Neuronal stem cell (in vitro differentiated cells): ENCODE data around the gene ASCC1.

Experiments
- DNase-seq: peaks from one replicate; pipeline ENCODE4 v3.0.0-alpha.2; 2013; ENCODE audit warnings: low spot score
- H2AFZ ChIP-seq: one replicate; pipeline ENCODE4 v1.6.1; 2013; ENCODE audit warnings: mild to moderate bottlenecking, low read length, inconsistent platforms
- H2AK5ac ChIP-seq: 2 replicates; pipeline ENCODE4 v1.6.1; 2013; ENCODE audit warnings: low read depth, mild to moderate bottlenecking, inconsistent platforms, low read length, moderate library complexity, mixed read lengths
- H2BK120ac ChIP-seq: 2 replicates; pipeline ENCODE4 v1.6.1; 2013; ENCODE audit warnings: low read depth, mild to moderate bottlenecking, inconsistent platforms, low read length, moderate library complexity, mixed read lengths
- H2BK12ac ChIP-seq: one replicate; pipeline ENCODE4 v1.6.1; 2013; ENCODE audit warnings: low read length, inconsistent platforms
- H2BK15ac ChIP-seq: 2 replicates; pipeline ENCODE4 v1.6.1; 2013; ENCODE audit warnings: mild to moderate bottlenecking, low read length, inconsistent platforms, mixed read lengths
- H2BK5ac ChIP-seq: one replicate; pipeline ENCODE4 v1.6.1; 2013; ENCODE audit warnings: inconsistent platforms, mild to moderate bottlenecking, low read length, moderate library complexity
- H3K14ac ChIP-seq: one replicate; pipeline ENCODE4 v1.6.1; 2013; ENCODE audit warnings: low read length, inconsistent platforms
- H3K18ac ChIP-seq: 2 replicates; pipeline ENCODE4 v1.6.1; 2013; ENCODE audit warnings: low read length, inconsistent platforms
- H3K23ac ChIP-seq: 2 replicates; pipeline ENCODE4 v1.6.1; 2013; ENCODE audit warnings: low read depth, mild to moderate bottlenecking, mixed read lengths, low read length, inconsistent platforms; ENCODE audit not compliant: poor library complexity
- H3K27ac ChIP-seq: replicated peaks from 3 replicates; pipeline ENCODE4 v1.5.1; 2013; ENCODE audit warnings: low read length, inconsistent platforms
- H3K27me3 ChIP-seq, 3 experiments: 2 replicates each; pipeline ENCODE4 v1.6.1; 2013; ENCODE audit warnings: low read length in 3 of 3, mild to moderate bottlenecking in 2 of 3, inconsistent platforms in 1 of 3, low read depth in 1 of 3, mixed read lengths in 1 of 3, moderate library complexity in 1 of 3; ENCODE audit not compliant: control insufficient read depth in 3 of 3, insufficient read depth in 3 of 3
- H3K36me3 ChIP-seq, 2 donors: replicated peaks in 1 of 2; 2 replicates each; pipeline ENCODE4 v1.6.1; 2013; ENCODE audit warnings: low read length in 2 of 2; ENCODE audit not compliant: control insufficient read depth in 2 of 2, insufficient read depth in 2 of 2
- H3K4ac ChIP-seq: 2 replicates; pipeline ENCODE4 v1.6.1; 2013; ENCODE audit warnings: inconsistent platforms, mild to moderate bottlenecking, low read length, moderate library complexity
- H3K4me1 ChIP-seq, 2 donors: 1 replicate in 1 of 2; 2 replicates in 1 of 2; pipeline ENCODE4 v1.6.1; 2013; ENCODE audit warnings: low read length in 2 of 2, low read depth in 1 of 2; ENCODE audit not compliant: control insufficient read depth in 2 of 2, insufficient read depth in 1 of 2
- H3K4me2 ChIP-seq: one replicate; pipeline ENCODE4 v1.6.1; 2013; ENCODE audit warnings: mild to moderate bottlenecking, low read length, inconsistent platforms; ENCODE audit not compliant: insufficient read depth, poor library complexity, severe bottlenecking
- H3K4me3 ChIP-seq, 2 donors: 2 replicates each; pipeline ENCODE4 v1.5.1; 2013; ENCODE audit warnings: low read length in 2 of 2, mild to moderate bottlenecking in 2 of 2, inconsistent platforms in 1 of 2, moderate library complexity in 1 of 2
- H3K79me1 ChIP-seq: one replicate; pipeline ENCODE4 v1.6.1; 2013; ENCODE audit warnings: low read depth, mild to moderate bottlenecking, inconsistent platforms, low read length, moderate library complexity
- H3K9ac ChIP-seq: one replicate; pipeline ENCODE4 v1.6.1; 2013; ENCODE audit warnings: mild to moderate bottlenecking, low read depth, low read length, inconsistent platforms; ENCODE audit not compliant: poor library complexity
- H3K9me3 ChIP-seq, 2 donors: replicated peaks in 1 of 2; 2 replicates each; pipeline versions ENCODE3 to v1.6.1; 2013; ENCODE audit warnings: low read length in 2 of 2, mild to moderate bottlenecking in 2 of 2, inconsistent platforms in 1 of 2, low read depth in 1 of 2, mixed read lengths in 1 of 2, moderate library complexity in 1 of 2; ENCODE audit not compliant: control insufficient read depth in 2 of 2, insufficient read depth in 1 of 2
- H4K8ac ChIP-seq: one replicate; pipeline ENCODE4 v1.6.1; 2013; ENCODE audit warnings: low read depth, mild to moderate bottlenecking, inconsistent platforms, low read length, moderate library complexity
- H4K91ac ChIP-seq: one replicate; pipeline ENCODE4 v1.6.1; 2013; ENCODE audit warnings: low read length, low read depth, mild to moderate bottlenecking, inconsistent platforms; ENCODE audit not compliant: poor library complexity
- WGBS, 2 donors: extraction: QIAGEN DNeasy Blood & Tissue Kit; methylation state at CpG; one replicate each; pipeline ENCODE4 v1.1.7; 2013; ENCODE audit warnings: missing lambda C conversion rate in 2 of 2, mixed read lengths in 1 of 2; ENCODE audit not compliant: insufficient read length in 2 of 2, insufficient replicate concordance in 1 of 2; ENCODE audit errors: extremely low coverage in 2 of 2; 5-methylcytosine and 5-hydroxymethylcytosine counted together

ASCC1 gene

GRCh38 chr10:72106154-72106849 is 109.8 kb downstream of the ASCC1 start:
- Histone ChIP-seq H3K23ac (no peak overlapping the region), H3K4me1 (peaks cover 3 to 13% of the 10 kb centered on the region in 2 donors), H3K27me3 (no peaks in the 10 kb centered on the region), H3K4ac (no peak overlapping the region), H3K18ac (no peak overlapping the region), H2BK5ac (no peak overlapping the region), H2BK15ac (no peak overlapping the region), H3K14ac (no peak overlapping the region), H2BK120ac (no peak overlapping the region), H3K36me3 (peaks cover 0 to 11% of the 10 kb centered on the region in 2 donors), H4K91ac (no peak overlapping the region), H4K8ac (no peak overlapping the region), H3K4me3 (no peak overlapping the region), H3K79me1 (no peaks in the 10 kb centered on the region), H3K4me2 (no peak overlapping the region), H2AFZ (no peak overlapping the region), H2AK5ac (no peak overlapping the region), H3K27ac (no peak overlapping the region), H2BK12ac (no peak overlapping the region), H3K9ac (no peak overlapping the region), H3K9me3 (no peaks in the 10 kb centered on the region)
- no CpG with 5 or more reads among the region's 2 CpGs for WGBS, 2 donors
- DNase-seq, result no peak

- Histone ChIP-seq H2BK5ac (no peak overlapping the region), H3K36me3 (peaks cover 0 to 17% of the 10 kb centered on the region in 2 donors), H2AK5ac (no peak overlapping the region), H2BK12ac (no peak overlapping the region), H3K4me3 (no peak overlapping the region), H3K4me1 (peaks cover 3 to 13% of the 10 kb centered on the region in 2 donors), H3K14ac (no peak overlapping the region), H3K4me2 (no peak overlapping the region), H3K27me3 (no peaks in the 10 kb centered on the region), H2AFZ (no peak overlapping the region), H3K79me1 (no peaks in the 10 kb centered on the region), H2BK120ac (no peak overlapping the region), H3K9me3 (no peaks in the 10 kb centered on the region), H3K27ac (no peak overlapping the region), H3K18ac (no peak overlapping the region), H4K8ac (no peak overlapping the region), H3K23ac (no peak overlapping the region), H3K4ac (no peak overlapping the region), H2BK15ac (no peak overlapping the region), H3K9ac (no peak overlapping the region), H4K91ac (no peak overlapping the region)
- DNase-seq, result no peak
- no CpG with 5 or more reads among the region's 5 CpGs for WGBS, 2 donors
Measured at GRCh38 chr10:72105710-72106109, 110.4 kb downstream of the ASCC1 start.

GRCh38 chr10:72105098-72105475 is 111.0 kb downstream of the ASCC1 start:
- Histone ChIP-seq H3K4me3 (no peak overlapping the region), H3K27ac (no peak overlapping the region), H3K79me1 (no peaks in the 10 kb centered on the region), H2BK120ac (no peak overlapping the region), H2AFZ (no peak overlapping the region), H4K8ac (no peak overlapping the region), H3K4me1 (peaks cover 3 to 13% of the 10 kb centered on the region in 2 donors), H3K4me2 (no peak overlapping the region), H2BK12ac (no peak overlapping the region), H3K4ac (no peak overlapping the region), H3K36me3 (peaks cover 0 to 18% of the 10 kb centered on the region in 2 donors), H3K27me3 (no peaks in the 10 kb centered on the region), H3K18ac (no peak overlapping the region), H3K9ac (no peak overlapping the region), H2BK15ac (no peak overlapping the region), H4K91ac (no peak overlapping the region), H2AK5ac (no peak overlapping the region), H3K14ac (no peak overlapping the region), H2BK5ac (no peak overlapping the region), H3K9me3 (no peaks in the 10 kb centered on the region), H3K23ac (no peak overlapping the region)
- no CpG with 5 or more reads among the region's 9 CpGs for WGBS, 2 donors
- DNase-seq, result no peak

GRCh38 chr10:72104472-72105097 is 111.5 kb downstream of the ASCC1 start:
- H4K91ac ChIP-seq, result no peak overlapping the region
- H3K9me3 ChIP-seq, result no peaks in the 10 kb centered on the region
- H3K27ac ChIP-seq, result no peak overlapping the region
- no peak overlapping the region for H3K4me3 ChIP-seq
- no peak overlapping the region for H3K9ac ChIP-seq
- H2BK5ac ChIP-seq, result no peak overlapping the region
- H2AFZ ChIP-seq, result no peak overlapping the region
- no peak overlapping the region for H3K18ac ChIP-seq
- no CpG with 5 or more reads among the region's 8 CpGs for WGBS, 2 donors
- DNase-seq, result no peak
- no peaks in the 10 kb centered on the region for H3K79me1 ChIP-seq
- peaks cover 3 to 13% of the 10 kb centered on the region in 2 donors for H3K4me1 ChIP-seq
- H3K36me3 ChIP-seq, result peaks cover 0 to 18% of the 10 kb centered on the region in 2 donors
- H4K8ac ChIP-seq, result no peak overlapping the region
- H3K23ac ChIP-seq, result no peak overlapping the region
- H3K27me3 ChIP-seq, result no peaks in the 10 kb centered on the region
- no peak overlapping the region for H3K14ac ChIP-seq
- H2BK15ac ChIP-seq, result no peak overlapping the region
- no peak overlapping the region for H2BK12ac ChIP-seq
- H3K4ac ChIP-seq, result no peak overlapping the region
- H3K4me2 ChIP-seq, result no peak overlapping the region
- no peak overlapping the region for H2BK120ac ChIP-seq
- H2AK5ac ChIP-seq, result no peak overlapping the region
